Skin of body (tissue), 2 donors: ENCODE results near the gene MAP3K5. TPM values are rescaled to one million over a fixed set of nuclear protein-coding genes. Genes with fewer than 3 reads are reported as not detected.
"Not testable (repeated sequence)": the region's sequence is repeated elsewhere in the genome, so short reads cannot be mapped to it uniquely, and the experiment has no call there.

ENCODE experiments used
- DNase-seq: peaks from one replicate; lab custom pipeline; 2025; lab: John Stamatoyannopoulos, UW
- total RNA-seq: library from RNA; depleted of rRNA; stranded (reverse); fragments of >200 nt; gene quantifications from one replicate; pipeline ENCODE4 v1.2.3, GENCODE V29; 2014

MAP3K5 gene
- total RNA-seq, 1 donor from 2014 or later, result 17.0 TPM

GRCh38 chr6:136791296-136792094, 782 bp downstream of the MAP3K5 start:
- DNase-seq, result peak; percentile 5

- no peak for DNase-seq
Observed at GRCh38 chr6:136790411-136791295, 1.6 kb downstream of the MAP3K5 start.

- DNase-seq, result not testable (repeated sequence)
Observed at GRCh38 chr6:136789440-136789839, 2.8 kb downstream of the MAP3K5 start.

GRCh38 chr6:136788069-136788902, 4.0 kb downstream of the MAP3K5 start:
- no peak for DNase-seq

- DNase-seq, result no peak
Observed at GRCh38 chr6:136787726-136788068, 4.6 kb downstream of the MAP3K5 start.

GRCh38 chr6:136786658-136787057, 5.6 kb downstream of the MAP3K5 start:
- DNase-seq, result no peak

GRCh38 chr6:136784910-136785746, 7.1 kb downstream of the MAP3K5 start:
- no peak for DNase-seq

- no peak for DNase-seq
Observed at GRCh38 chr6:136784271-136784664, 8.0 kb downstream of the MAP3K5 start.

GRCh38 chr6:136783495-136784270, 8.6 kb downstream of the MAP3K5 start:
- no peak for DNase-seq

GRCh38 chr6:136783021-136783420, 9.3 kb downstream of the MAP3K5 start:
- no peak for DNase-seq

GRCh38 chr6:136782021-136782770, 10.1 kb downstream of the MAP3K5 start:
- DNase-seq, result no peak

GRCh38 chr6:136780972-136781371, 11.3 kb downstream of the MAP3K5 start:
- DNase-seq, result no peak

GRCh38 chr6:136779682-136780081, 12.6 kb downstream of the MAP3K5 start:
- no peak for DNase-seq

GRCh38 chr6:136777651-136778050, 14.6 kb downstream of the MAP3K5 start:
- no peak for DNase-seq

GRCh38 chr6:136775548-136775947, 16.7 kb downstream of the MAP3K5 start:
- DNase-seq, result no peak

- no peak for DNase-seq
Observed at GRCh38 chr6:136775081-136775480, 17.2 kb downstream of the MAP3K5 start.

- no peak for DNase-seq
Observed at GRCh38 chr6:136774228-136775041, 17.8 kb downstream of the MAP3K5 start.

- no peak for DNase-seq
Observed at GRCh38 chr6:136773473-136773796, 18.8 kb downstream of the MAP3K5 start.
